DMS153 treated with DMSO at 0.1 percent for 48 hours (cell line): ENCODE measurements around the gene CHMP4A.

Source experiments
- DNase-seq: peaks from one replicate; lab custom pipeline; 2025; ENCODE audit not compliant: unreplicated experiment; lab: John Stamatoyannopoulos, UW

Gene CHMP4A

GRCh38 chr14:24196071-24197055, 16.9 kb downstream of the CHMP4A start:
- DNase-seq: no peak

GRCh38 chr14:24195186-24196070, 17.9 kb downstream of the CHMP4A start, which contains the start of gene TM9SF1:
TM9SF1 (minus strand) TSS chr14:24195441; CDS start chr14:24195019, 422 bp downstream.
- DNase-seq: peak; percentile 60

- DNase-seq: no peak
Observed at GRCh38 chr14:24194873-24195185, 18.5 kb downstream of the CHMP4A start.

GRCh38 chr14:24194186-24194872, 19.0 kb downstream of the CHMP4A start:
- DNase-seq: no peak

- no peak for DNase-seq
Observed at GRCh38 chr14:24192933-24193332, 20.4 kb downstream of the CHMP4A start.

- DNase-seq: no peak
Observed at GRCh38 chr14:24190416-24190815, 22.9 kb downstream of the CHMP4A start.

- DNase-seq: no peak
Observed at GRCh38 chr14:24189460-24189859, 23.8 kb downstream of the CHMP4A start.

GRCh38 chr14:24189059-24189375, 24.3 kb downstream of the CHMP4A start:
- DNase-seq: no peak

- DNase-seq: peak; percentile 95
Observed at GRCh38 chr14:24188251-24189058, 24.8 kb downstream of the CHMP4A start, which contains the start of gene IPO4. IPO4 (minus strand) TSS chr14:24188816; CDS start chr14:24188787, 29 bp downstream.

GRCh38 chr14:24187539-24187915, 25.8 kb downstream of the CHMP4A start:
- no peak for DNase-seq

GRCh38 chr14:24186831-24187538, 26.3 kb downstream of the CHMP4A start:
- no peak for DNase-seq

- DNase-seq: no peak
Observed at GRCh38 chr14:24185741-24186140, 27.5 kb downstream of the CHMP4A start.

GRCh38 chr14:24185026-24185425, 28.3 kb downstream of the CHMP4A start:
- DNase-seq: no peak

GRCh38 chr14:24184104-24184970, 29.0 kb downstream of the CHMP4A start:
- DNase-seq: no peak

- DNase-seq: no peak
Observed at GRCh38 chr14:24183014-24183481, 30.2 kb downstream of the CHMP4A start.

GRCh38 chr14:24182110-24182882, 31.0 kb downstream of the CHMP4A start:
- no peak for DNase-seq

- DNase-seq: no peak
Observed at GRCh38 chr14:24181371-24182077, 31.8 kb downstream of the CHMP4A start.
